ENCODE measurements around the gene ORAI2.
"Not testable (repeated sequence)": the region's sequence is repeated elsewhere in the genome, so short reads cannot be mapped to it uniquely, and the experiment has no call there.

Gene ORAI2

GRCh38 chr7:102433219-102434038, at the start of gene ORAI2:
TSS of gene ORAI2 (plus strand) at chr7:102433575. CDS start at chr7:102438957, 5,382 bp downstream.
- DNase-seq (ENCODE audit: low read depth, low spot score), result no peak

GRCh38 chr7:102387064-102387463, 46.3 kb upstream of the ORAI2 start:
- no peak for DNase-seq (ENCODE audit: low read depth, low spot score)

DNA sequence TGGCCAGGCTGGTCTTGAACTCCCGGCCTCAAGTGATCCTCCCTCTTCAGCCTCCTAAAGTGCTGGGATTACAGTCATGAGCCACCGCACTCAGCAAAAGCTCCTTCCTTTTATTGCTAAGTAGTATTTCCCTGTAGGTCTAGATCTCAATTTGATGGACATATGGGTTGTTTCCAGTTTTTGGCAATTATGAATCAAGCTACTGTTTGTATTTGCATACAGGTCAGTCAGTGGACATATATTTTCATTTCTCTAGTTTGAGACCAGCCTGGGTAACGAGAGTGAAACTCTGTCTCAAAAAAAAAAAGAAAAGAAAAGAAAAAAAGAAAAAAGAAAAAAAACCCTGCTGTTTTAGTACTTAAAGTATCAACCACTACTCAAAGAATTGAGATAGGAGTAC, 43.6 kb upstream of the ORAI2 start:
- no peak for DNase-seq (ENCODE audit: low read depth, low spot score)

DNA sequence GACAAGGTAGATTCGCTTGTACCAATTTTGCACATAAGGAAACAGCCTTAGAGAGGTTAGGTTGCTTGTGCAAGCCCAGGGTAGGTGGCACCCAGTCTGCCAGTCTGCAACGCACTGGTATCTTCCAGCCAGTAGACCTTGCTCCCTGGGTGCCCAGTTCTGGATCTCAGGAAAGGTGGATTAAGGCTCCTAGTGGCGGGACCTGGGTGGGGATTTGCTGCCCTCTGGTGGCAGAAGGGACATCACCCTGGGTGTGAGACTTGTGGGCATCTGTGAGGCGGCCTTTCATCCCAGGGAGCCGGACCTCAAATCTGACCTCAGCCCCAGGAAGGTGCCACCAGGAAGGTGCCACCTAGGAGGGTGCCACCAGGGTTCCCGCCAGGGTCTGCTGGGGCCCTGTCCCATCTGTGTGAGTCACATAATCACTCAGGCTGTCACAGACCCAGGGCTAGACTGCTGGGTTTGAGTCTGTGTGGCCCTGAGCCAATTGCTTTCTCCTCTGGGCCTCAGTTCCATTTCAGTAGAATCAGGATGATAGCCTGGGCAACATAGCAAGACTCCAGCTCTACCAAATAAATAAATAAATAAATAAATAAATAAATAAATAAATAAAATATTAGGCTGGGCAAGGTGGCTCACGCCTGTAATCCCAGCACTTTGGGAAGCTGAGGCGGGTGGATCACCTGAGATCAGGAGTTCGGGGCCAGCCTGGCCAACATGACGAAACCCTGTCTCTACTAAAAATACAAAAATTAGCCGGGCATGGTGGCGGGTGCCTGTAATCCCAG, 42.5 kb upstream of the ORAI2 start:
- peak; percentile 88 for DNase-seq (ENCODE audit: low read depth, low spot score)

GRCh38 chr7:102392330-102392729, 41.0 kb upstream of the ORAI2 start:
- no peak for DNase-seq (ENCODE audit: low read depth, low spot score)

DNA sequence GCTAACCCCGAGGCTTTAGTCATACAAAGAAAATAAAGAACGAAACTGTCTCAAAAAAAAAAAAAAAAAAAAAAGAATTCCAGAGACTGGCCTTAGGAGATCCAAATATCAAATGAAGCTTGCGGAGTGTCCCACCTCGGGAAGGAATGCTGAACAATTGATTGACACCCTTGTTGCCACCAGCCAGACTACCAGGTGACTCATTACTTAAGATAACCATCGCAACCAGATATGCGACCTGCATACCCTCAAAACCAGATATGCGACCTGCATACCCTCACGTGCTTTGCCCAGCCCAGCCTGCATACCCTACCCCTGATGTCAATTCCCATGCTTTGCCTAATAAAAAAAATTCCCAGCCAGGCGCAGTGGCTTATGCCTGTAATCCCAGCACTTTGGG, 39.9 kb upstream of the ORAI2 start:
- peak; percentile 80 for DNase-seq (ENCODE audit: low read depth, low spot score)

GRCh38 chr7:102395592-102395872, 37.8 kb upstream of the ORAI2 start:
- DNase-seq (ENCODE audit: low read depth, low spot score), result no peak

GRCh38 chr7:102395873-102396709, 37.3 kb upstream of the ORAI2 start, which contains the start of gene PRKRIP1:
TSS of gene PRKRIP1 (plus strand) at chr7:102396363. CDS start at chr7:102396412, 49 bp downstream.
- DNase-seq (ENCODE audit: low read depth, low spot score), result peak; percentile 99

DNA sequence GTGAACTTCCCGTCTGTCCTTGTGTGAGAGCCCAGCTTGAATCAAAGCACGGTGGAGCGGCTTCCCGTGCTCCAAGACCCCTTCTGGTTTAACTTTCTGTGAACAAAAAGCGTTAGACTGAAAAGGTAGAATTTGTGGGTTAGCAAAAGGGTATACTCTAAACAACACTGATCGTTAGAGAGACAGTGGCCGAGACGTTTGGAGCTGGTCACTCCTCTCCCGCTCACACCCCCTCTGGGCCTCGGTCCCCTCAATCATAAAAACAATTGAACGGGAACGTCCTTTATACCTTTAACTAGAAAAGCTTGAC, 36.7 kb upstream of the ORAI2 start:
- DNase-seq (ENCODE audit: low read depth, low spot score), result no peak

DNA sequence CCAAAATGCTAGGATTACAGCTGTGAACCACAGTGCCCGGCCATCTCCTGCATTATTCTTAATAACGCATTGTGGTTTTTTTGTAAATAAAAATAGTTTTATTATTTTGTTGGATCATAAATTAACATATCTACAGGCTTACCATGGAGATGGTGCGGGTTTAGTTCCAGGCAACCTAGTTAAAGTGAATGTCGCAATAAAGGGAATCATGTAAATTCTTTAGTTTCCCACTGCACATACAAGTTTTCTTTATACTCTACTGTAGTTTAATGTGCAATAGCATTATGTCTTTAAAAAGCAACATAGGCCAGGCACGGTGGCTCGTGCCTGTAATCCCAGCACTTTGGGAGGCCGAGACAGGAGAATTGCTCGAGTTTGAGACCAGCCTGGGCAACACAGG, 34.8 kb upstream of the ORAI2 start:
- no peak for DNase-seq (ENCODE audit: low read depth, low spot score)

DNA sequence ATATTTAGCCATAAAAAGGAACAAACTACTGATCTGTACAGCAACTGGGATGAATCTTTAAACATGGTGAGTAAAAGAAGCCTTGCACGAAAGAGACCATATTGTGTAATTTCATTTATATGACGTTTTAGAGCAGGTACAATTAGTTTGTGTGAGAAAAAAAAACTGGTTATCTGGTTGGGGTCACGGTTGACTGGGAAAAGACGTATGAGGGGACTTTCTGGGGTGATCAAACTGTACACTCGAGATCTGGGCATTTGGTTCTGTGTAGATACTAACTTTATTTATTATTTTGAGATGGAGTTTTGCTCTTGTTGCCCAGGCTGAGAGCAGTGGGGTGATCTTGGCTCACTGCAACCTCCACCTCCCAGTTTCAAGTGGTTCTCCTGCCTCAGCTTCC, 33.0 kb upstream of the ORAI2 start:
- no peak for DNase-seq (ENCODE audit: low read depth, low spot score)

DNA sequence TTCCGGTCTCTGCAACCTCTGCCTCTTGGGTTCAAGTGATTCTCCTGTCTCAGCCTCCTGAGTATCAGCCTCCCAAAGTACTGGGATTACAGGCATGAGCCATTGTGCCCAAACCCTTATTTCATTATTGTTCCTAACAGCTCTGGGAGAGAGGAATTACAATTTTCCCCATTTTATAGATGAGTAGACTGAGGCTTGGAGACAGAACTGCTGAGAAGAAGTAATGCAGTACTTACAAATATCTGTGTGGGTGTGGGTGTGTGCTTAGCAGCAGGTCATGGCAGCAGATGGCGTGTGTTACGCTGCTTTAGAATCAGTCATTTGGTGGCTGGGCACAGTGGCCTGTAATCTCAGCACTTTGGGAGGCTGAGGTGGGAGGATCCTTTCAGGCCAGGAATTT, 29.8 kb upstream of the ORAI2 start:
- DNase-seq (ENCODE audit: low read depth, low spot score), result no peak

DNA sequence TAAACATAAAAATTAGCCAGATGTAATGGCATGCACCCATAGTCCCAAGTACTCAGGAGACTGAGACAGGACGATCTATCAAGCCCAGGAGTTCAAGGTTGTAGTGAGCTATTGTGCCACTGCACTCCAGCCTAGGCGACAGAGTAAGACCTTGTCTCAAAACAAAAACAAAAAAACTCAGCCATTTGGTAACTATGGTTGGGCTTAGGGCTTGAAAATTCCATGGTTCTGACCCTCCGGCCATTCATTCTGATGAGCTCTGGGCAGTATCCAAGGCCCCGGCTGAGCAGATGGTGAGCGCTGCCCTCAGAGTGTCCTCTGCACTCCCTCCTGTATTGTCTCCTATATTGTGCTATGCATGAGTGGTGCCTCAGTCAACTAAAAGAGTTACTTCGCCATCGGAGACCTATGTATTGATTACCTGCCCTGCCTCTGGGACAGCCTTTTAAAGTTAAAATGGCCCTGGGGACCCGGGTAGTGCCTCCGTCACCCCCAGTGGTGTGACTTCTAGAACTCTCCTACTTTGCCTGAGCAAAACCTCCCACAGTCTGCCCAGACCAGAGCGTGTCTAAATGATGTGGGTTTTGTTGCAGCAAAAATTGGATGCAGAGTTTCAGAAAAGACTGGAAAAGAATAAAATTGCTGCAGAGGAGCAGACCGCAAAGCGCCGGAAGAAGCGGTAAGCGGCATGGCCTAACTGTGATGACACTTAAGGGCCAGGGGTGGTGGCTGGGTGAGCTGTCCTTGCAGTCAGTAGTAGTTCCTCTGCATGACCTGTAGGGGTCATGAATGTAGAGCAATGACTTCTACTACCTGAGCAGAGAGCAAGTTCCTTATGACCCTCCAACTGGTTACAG, 29.1 kb upstream of the ORAI2 start:
- peak; percentile 77 for DNase-seq (ENCODE audit: low read depth, low spot score)

DNA sequence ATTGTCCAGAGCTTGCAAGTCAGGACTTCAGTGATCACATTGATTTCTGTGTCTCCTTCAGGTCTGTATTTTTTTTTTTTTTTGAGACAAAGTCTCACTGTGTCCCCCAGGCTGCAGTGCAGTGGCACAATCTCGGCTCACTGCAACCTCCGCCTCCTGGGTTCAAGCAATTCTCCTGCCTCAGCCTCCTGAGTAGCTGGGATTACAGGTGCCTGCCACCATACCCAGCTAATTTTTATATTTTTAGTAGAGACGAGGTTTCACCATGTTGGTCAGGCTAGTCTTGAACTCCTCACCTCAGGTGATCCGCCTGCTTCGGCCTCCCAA, 28.6 kb upstream of the ORAI2 start:
- DNase-seq (ENCODE audit: low read depth, low spot score), result not testable (repeated sequence)

GRCh38 chr7:102407910-102408309, 25.5 kb upstream of the ORAI2 start:
- DNase-seq (ENCODE audit: low read depth, low spot score), result no peak

DNA sequence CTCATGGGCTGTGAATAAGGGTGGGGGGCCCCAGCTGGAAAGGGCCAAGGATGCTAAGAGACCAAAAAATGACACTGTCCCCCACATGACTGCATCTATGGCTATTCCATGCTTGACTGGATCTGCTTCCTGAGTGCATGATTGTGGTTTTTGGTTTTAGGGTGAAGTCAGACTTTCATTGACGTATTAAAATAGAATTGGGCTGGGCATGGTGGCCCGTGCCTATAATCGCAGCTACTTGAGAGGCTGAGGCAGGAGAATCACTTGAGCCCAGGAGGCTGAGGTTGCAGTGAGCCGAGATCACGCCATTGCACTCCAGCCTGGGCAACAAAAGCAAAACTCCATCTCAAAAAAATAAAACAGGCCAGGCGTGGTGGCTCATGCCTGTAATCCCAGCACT, 24.8 kb upstream of the ORAI2 start:
- DNase-seq (ENCODE audit: low read depth, low spot score), result not testable (repeated sequence)

DNA sequence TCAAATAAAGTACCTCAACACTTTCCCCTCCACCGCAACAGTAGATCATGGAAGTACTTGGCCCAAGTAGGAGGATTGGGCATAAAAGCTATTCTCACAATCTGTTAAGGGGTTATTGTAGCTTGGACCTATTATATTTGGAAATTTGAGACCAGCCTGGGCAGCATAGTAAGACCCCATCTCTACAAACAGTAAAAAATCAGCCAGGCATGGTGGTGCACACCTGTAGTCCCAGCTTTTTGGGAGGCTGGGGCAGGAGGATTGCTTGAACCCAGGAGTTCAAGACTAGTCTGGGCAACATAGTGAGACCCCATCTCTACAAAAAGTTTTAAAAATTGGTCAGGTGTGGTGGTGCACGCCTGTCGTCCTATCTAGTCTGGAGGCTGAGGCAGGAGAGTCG, 24.0 kb upstream of the ORAI2 start:
- DNase-seq (ENCODE audit: low read depth, low spot score), result no peak

DNA sequence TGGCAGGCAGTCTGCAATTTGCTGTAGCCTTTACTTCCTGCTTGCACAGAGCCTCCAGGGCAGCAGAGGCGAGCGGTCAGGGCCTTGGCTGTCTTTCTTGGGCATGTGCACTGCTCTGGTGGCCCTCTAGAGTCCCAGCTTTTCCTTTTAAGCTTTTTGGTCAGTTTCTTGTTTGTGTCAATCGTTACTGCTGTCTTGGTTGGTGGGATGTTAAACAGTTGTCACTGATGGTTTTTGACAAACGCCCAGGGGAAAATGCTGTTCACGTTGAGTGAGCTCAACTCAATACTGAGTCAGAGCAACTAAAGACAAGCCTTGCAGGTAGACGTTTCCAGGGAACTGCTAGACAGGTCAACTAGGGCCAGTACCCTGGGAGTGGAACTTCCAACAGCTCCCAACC, 23.3 kb upstream of the ORAI2 start:
- DNase-seq (ENCODE audit: low read depth, low spot score), result no peak

DNA sequence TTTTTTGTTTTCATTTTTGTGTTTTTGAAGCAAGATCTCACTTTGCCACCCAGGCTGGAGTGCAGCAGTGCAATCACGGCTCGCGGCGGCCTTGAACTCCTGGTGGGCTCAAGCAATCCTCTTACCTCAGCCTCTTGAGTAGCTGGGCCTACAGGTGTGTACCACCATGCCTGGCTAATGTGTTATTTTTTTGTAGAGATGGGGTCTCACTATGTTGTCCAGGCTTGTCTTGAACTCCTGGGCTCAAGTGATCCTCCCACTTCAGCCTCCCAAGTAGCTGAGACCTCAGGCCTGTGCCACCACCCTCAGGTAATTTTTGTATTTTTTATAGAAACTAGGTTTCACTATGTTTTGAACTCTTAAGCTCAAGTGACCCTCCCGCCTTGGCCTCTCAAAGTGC, 22.5 kb upstream of the ORAI2 start:
- no peak for DNase-seq (ENCODE audit: low read depth, low spot score)

DNA sequence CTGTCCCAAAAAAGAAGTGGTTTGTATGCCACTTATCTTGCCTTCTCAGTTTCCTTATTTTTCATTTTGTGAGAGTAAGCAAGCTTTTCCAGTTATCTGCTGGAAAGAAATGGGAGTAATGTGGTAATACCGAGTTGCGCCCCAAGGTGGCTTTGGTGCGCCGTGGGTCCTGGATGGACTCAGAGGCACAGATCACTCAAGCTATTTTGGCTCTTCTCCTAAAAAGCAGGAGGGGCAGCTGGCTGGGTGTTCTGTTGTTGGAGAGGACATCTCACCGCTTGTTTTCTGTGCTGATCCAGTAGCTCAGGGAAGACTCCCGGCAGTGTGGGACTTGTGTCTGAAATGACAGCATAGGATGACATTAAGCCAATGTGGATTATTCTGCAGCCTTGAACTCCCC, 20.8 kb upstream of the ORAI2 start:
- peak; percentile 62 for DNase-seq (ENCODE audit: low read depth, low spot score)

DNA sequence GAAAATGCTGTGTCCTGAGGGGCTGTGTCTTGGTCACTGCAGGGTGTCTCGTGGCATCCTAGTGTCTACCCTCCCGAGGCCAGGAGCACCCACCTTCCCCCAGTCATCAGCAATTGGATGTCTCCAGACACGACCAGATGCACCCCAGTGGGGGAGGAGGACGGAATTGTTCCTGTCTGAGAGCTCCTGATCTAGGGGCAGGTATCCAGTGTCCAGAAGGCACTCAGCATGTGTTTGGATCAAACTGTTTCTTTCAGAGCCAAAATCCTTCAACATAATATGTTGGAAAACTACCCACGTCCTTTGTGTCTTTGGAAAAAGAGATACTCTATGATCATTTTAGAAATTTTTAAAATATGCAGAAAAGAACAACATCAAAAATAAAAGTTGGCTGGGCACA, 20.3 kb upstream of the ORAI2 start:
- DNase-seq (ENCODE audit: low read depth, low spot score), result no peak

- DNase-seq (ENCODE audit: low read depth, low spot score), result no peak
These were observed 19.8 kb upstream of the ORAI2 start for GRCh38 chr7:102413611-102414010.

All from ELF-1 (cell line).